T follicular helper cell (primary cell): ENCODE data around the gene ZNF230.

Experiments used
- DNase-seq: peaks from one replicate; pipeline ENCODE4 v3.0.0-alpha.2; 2020; ENCODE audit warnings: low read depth

ZNF230 gene

GRCh38 chr19:44042147-44042546, 39.4 kb downstream of the ZNF230 start:
- no peak for DNase-seq

- no peak for DNase-seq
Measured at GRCh38 chr19:44050740-44051649, 48.2 kb downstream of the ZNF230 start.

GRCh38 chr19:44051650-44052402, 49.1 kb downstream of the ZNF230 start, which contains the start of gene ZNF223:
Gene ZNF223, plus strand, starts transcription at chr19:44052036. Its CDS starts 3,141 bp downstream, at chr19:44055177.
- peak; percentile 34 for DNase-seq

GRCh38 chr19:44055870-44056269, 53.1 kb downstream of the ZNF230 start:
- no peak for DNase-seq

GRCh38 chr19:44059229-44059628, 56.5 kb downstream of the ZNF230 start:
- DNase-seq = no peak

- no peak for DNase-seq
Measured at GRCh38 chr19:44061038-44061437, 58.3 kb downstream of the ZNF230 start.
